Left renal cortex interstitium (tissue), 4 donors: ENCODE results near the gene IQCM. TPM values are rescaled to one million over a fixed set of nuclear protein-coding genes. Genes with fewer than 3 reads are reported as not detected.

Source experiments
- DNase-seq, 4 donors: peaks; one replicate each; pipeline ENCODE4 v3.0.0-alpha.2; 2013; ENCODE audit warnings: low read depth in 4 of 4, low spot score in 2 of 4, missing footprints in 1 of 4
- polyA plus RNA-seq, 4 donors: library from polyadenylated mRNA; unstranded; fragments of 120-200 nt; gene quantifications; one replicate each; pipeline ENCODE4 v1.2.1, GENCODE V29; 2013; ENCODE audit not compliant: insufficient read length in 4 of 4

Gene IQCM
- polyA plus RNA-seq, 4 donors = not detected

DNA sequence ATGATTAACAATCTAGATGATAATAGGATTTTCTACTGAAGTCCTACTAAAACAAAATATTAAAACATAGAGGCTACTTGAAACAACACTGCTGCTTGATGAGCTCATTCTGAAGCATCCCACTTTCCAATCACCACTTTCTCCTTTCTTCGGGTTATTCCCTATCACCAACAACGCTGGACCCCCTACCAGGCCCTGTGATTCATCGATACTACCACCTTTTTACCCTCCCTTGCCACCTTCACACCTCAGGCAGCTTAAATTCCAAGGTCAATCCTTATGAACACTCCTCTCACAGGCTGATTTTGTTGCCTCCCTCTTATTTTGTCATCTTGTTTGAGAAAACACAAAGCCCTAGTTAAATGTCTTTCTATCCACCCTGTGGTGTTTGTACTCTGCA lies 102.6 kb downstream of the IQCM start:
- DNase-seq = no peak

DNA sequence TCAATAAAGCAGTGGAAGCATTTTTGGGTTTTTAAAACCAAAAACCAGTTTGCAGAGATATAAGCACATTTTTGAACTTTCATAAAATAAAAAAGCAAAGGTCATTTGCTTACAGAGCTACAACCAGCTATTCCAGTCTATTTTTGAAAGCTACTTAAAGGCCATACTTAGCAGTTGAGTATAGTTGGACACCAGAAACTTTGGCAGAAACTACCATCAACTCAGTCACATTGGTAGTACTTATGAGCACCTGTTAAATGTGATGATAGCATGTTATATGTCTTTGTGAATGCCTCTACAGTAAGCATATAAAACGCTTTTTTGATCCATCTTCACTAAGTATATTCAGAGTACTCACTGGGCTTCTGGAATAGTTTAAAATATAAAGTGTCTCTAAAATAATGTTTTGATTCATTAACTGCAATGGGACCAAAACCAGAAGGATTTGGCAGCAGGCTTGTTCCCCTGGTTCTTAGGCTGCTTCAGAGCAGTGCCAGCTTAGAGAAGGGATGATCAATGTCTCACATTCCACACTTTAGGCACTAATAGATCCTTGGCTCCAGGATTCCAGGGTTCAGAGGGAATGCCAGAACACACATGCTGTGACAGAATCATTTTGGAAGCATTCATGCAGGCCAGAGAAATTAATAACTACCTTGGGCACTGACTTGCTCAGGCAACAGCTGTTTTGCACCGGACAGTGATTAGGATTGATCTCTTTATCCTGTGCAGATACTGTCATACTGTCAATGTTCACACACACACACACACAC lies 103.9 kb downstream of the IQCM start:
- DNase-seq = no peak

- no peak for DNase-seq
Measured at GRCh38 chr4:149709640-149710039, 106.0 kb downstream of the IQCM start.

- DNase-seq = no peak
Measured at GRCh38 chr4:149708513-149709130, 107.0 kb downstream of the IQCM start.

- DNase-seq = no peak
Measured at GRCh38 chr4:149707862-149708261, 107.8 kb downstream of the IQCM start.

DNA sequence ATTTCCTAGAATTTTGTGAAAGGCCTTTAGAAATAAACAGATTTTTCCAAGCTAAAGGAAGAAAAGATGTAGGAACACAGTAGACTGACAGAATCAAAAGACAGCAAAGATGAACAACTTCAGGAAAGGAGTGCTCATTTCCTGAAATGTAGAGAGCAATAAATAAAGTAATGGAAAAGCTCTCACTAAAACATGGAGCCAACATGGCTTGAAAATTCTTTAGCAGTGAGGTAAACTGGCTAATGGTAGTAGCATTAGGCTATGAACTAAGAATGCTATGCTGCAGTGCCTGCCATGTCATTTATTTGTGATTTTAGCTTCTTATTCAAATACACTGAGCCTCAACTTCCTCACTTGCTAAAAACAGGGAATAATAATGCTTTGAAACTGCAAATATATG lies 108.7 kb downstream of the IQCM start:
- DNase-seq = no peak

GRCh38 chr4:149702414-149703293 lies 113.0 kb downstream of the IQCM start:
- DNase-seq = no peak

GRCh38 chr4:149701435-149702156 lies 114.0 kb downstream of the IQCM start:
- no peak for DNase-seq

- no peak for DNase-seq
Measured at GRCh38 chr4:149700272-149700671, 115.4 kb downstream of the IQCM start.

GRCh38 chr4:149699642-149700041 lies 116.0 kb downstream of the IQCM start:
- no peak for DNase-seq

DNA sequence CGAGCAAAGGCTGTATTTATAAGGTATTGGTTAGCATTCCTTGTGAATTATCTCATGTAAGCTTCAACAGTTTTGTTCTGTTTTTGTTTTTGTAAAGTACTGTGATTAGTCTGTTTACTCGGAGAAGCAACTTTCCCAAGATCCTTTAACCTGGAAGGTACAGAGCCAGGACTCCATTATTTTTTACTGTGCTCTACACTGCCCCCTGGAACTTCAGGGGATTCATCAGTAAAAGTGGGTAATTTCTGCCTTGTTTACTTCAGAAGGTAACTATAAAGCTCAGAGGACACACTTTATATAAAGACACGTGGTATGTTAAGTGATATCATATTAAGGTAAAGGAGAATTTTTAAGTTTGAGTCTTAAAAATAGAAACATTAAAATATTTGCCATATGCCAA lies 124.9 kb downstream of the IQCM start:
- no peak for DNase-seq

- DNase-seq = no peak
Measured at GRCh38 chr4:149684516-149684915, 131.1 kb downstream of the IQCM start.

- DNase-seq = no peak
Measured at GRCh38 chr4:149676076-149676475, 139.6 kb downstream of the IQCM start.

- DNase-seq = no peak
Measured at GRCh38 chr4:149645790-149646189, 169.9 kb downstream of the IQCM start.

DNA sequence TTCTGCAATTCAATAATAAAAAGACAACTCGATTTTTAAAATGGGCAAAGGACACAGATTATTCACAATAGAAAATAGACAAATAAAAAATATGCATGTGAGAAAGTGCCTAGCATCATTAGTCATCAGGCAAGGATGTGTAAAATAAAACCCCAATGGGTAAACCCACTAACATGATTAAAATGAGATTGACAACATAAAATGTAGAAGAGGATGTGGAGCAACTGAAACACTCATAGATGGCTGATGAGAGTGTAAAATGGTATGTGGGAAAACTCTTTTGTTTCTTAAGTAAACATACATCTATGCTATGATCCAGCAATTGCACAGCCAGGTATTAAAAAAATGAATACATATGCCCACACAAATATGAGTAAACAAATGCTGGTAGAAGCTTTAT lies 177.6 kb downstream of the IQCM start:
- DNase-seq = no peak

- no peak for DNase-seq
Measured at GRCh38 chr4:149634368-149634767, 181.3 kb downstream of the IQCM start.

GRCh38 chr4:149631629-149632028 lies 184.0 kb downstream of the IQCM start:
- DNase-seq = no peak

GRCh38 chr4:149630064-149630463 lies 185.6 kb downstream of the IQCM start:
- DNase-seq = no peak

GRCh38 chr4:149605601-149606378 lies 209.9 kb downstream of the IQCM start:
- no peak for DNase-seq

DNA sequence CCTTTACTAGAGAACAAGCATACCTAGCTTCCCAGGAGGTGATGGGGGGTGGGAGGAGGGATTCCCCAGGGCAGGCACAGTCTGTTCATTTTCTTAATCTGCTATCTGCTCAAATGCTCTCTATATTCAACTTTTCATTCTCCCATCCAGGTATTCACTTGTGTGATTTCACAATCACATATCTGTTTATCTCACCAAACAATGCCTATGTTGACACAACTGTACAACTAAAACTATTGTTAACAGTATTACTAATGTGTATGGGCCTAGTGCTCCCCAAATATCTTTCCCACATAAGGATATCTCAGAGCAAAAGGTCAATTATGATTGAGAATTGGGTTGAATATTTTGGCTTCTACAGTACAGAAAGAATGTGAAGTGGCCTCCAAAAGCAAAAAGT lies 210.8 kb downstream of the IQCM start:
- DNase-seq = no peak
